K562 (cell line): Measurements from ENCODE around the gene MRPL54. TPM values are rescaled to one million over a fixed set of nuclear protein-coding genes. Genes with fewer than 3 reads are reported as not detected.

Source experiments
- ATF3 ChIP-seq, 2 experiments: fragments of 450-650 bp in 1 of 2; sonication (generic) in 1 of 2; formaldehyde crosslinking in 1 of 2; IDR thresholded peaks in 1 of 2; conservative IDR thresholded peaks in 1 of 2; 2 replicates each; pipeline versions ENCODE4 v1.6.1 to v1.8.1; 2016 to 2023; ENCODE audit warnings: mild to moderate bottlenecking in 2 of 2, moderate library complexity in 2 of 2, inconsistent platforms in 1 of 2, missing genetic modification reagents in 1 of 2
- CBX1 ChIP-seq: sonication (generic); IDR thresholded peaks from 2 replicates; pipeline ENCODE4 v1.6.1; 2016; ENCODE audit warnings: antibody characterized with exemption, low read depth, mild to moderate bottlenecking
- CTBP1 ChIP-seq: fragments of 450-650 bp; IDR thresholded peaks from 2 replicates; pipeline ENCODE4 v1.6.1; 2016; ENCODE audit warnings: borderline replicate concordance
- DDX20 ChIP-seq: fragments of 450-650 bp; IDR thresholded peaks from 2 replicates; pipeline ENCODE4 v1.6.1; 2016; ENCODE audit warnings: missing genetic modification characterization, low read depth, mild to moderate bottlenecking, missing compliant biosample characterization, moderate library complexity
- DMBX1 ChIP-seq: fragments of 250-450 bp; sonication (Bioruptor Pico); IDR thresholded peaks from 2 replicates; pipeline ENCODE4 v1.8.0; 2022; ENCODE audit warnings: inconsistent platforms, mild to moderate bottlenecking, moderate library complexity, borderline replicate concordance
- DNMT1 ChIP-seq: fragments of 450-650 bp; IDR thresholded peaks from 2 replicates; pipeline ENCODE4 v1.6.1; 2016; ENCODE audit warnings: antibody characterized with exemption, mild to moderate bottlenecking
- E2F6 ChIP-seq, 2 experiments: IDR thresholded peaks; 2 replicates each; pipeline ENCODE4 v1.6.1; 2011; ENCODE audit warnings: borderline replicate concordance in 1 of 2, control low read depth in 1 of 2, low read depth in 1 of 2, low read length in 1 of 2, mild to moderate bottlenecking in 1 of 2, mixed read lengths in 1 of 2, moderate library complexity in 1 of 2; ENCODE audit not compliant: insufficient read depth in 1 of 2, insufficient read length in 1 of 2, poor library complexity in 1 of 2, severe bottlenecking in 1 of 2; ENCODE audit errors: extremely low read depth in 1 of 2
- HOXB6 ChIP-seq: fragments of 250-450 bp; sonication (Bioruptor Pico); IDR thresholded peaks from 2 replicates; pipeline ENCODE4 v1.5.1; 2022; ENCODE audit warnings: mild to moderate bottlenecking, borderline replicate concordance
- IFI16 ChIP-seq: fragments of 250-450 bp; sonication (Bioruptor Pico); IDR thresholded peaks from 2 replicates; pipeline ENCODE4 v2.1.2; 2022; ENCODE audit warnings: mild to moderate bottlenecking, inconsistent platforms
- MBD2 ChIP-seq: sonication (generic); IDR thresholded peaks from 2 replicates; pipeline ENCODE4 v1.6.1; 2016; ENCODE audit warnings: low read depth, borderline replicate concordance
- MCM2 ChIP-seq: fragments of 450-650 bp; IDR thresholded peaks from 2 replicates; pipeline ENCODE4 v1.6.1; 2017; ENCODE audit warnings: low read depth, mild to moderate bottlenecking
- PREB ChIP-seq: sonication (generic); formaldehyde crosslinking; IDR thresholded peaks from 2 replicates; pipeline ENCODE4 v1.8.1; 2023; ENCODE audit warnings: mild to moderate bottlenecking, missing genetic modification reagents
- RFX1 ChIP-seq: fragments of 450-650 bp; IDR thresholded peaks from 2 replicates; pipeline ENCODE4 v1.6.1; 2016; ENCODE audit warnings: mild to moderate bottlenecking, moderate library complexity
- SREBF1 ChIP-seq: fragments of 150-350 bp; IDR thresholded peaks from 2 replicates; pipeline ENCODE4 v1.6.1; 2014; ENCODE audit warnings: antibody characterized with exemption, low read depth, low read length, borderline replicate concordance
- SUPT5H ChIP-seq: fragments of 450-650 bp; IDR thresholded peaks from 2 replicates; pipeline ENCODE4 v1.6.1; 2016
- TAF1 ChIP-seq: IDR thresholded peaks from 2 replicates; pipeline ENCODE4 v1.6.1; 2011; ENCODE audit warnings: mild to moderate bottlenecking, low read length, moderate library complexity; ENCODE audit not compliant: insufficient read depth, control insufficient read depth, severe bottlenecking; ENCODE audit errors: extremely low read depth
- TCF7L2 ChIP-seq: fragments of 150-350 bp; IDR thresholded peaks from 2 replicates; pipeline ENCODE4 v1.6.1; 2016; ENCODE audit warnings: low read depth, mild to moderate bottlenecking, low read length, moderate library complexity
- ZBTB5 ChIP-seq: fragments of 450-650 bp; IDR thresholded peaks from 2 replicates; pipeline ENCODE4 v1.6.1; 2017; ENCODE audit warnings: antibody characterized with exemption
- ZKSCAN3 ChIP-seq: fragments of 250-450 bp; sonication (Bioruptor Pico); IDR thresholded peaks from 2 replicates; pipeline ENCODE4 v1.4.0; 2020
- ZNF175 ChIP-seq: fragments of 200-800 bp; sonication (Bioruptor generic); IDR thresholded peaks from 2 replicates; pipeline ENCODE4 v1.6.1; 2016; ENCODE audit warnings: low read depth, mild to moderate bottlenecking, missing genetic modification characterization, missing compliant biosample characterization
- ZNF77 ChIP-seq: fragments of 250-450 bp; sonication (Bioruptor Pico); IDR thresholded peaks from 2 replicates; pipeline ENCODE4 v1.5.0; 2020
- ZNF79 ChIP-seq: fragments of 250-450 bp; sonication (Bioruptor Pico); IDR thresholded peaks from 2 replicates; pipeline ENCODE4 v1.4.0; 2020; ENCODE audit warnings: low read depth, mild to moderate bottlenecking, moderate library complexity
- ZNF830 ChIP-seq: fragments of 250-450 bp; sonication (Bioruptor Pico); IDR thresholded peaks from 2 replicates; pipeline ENCODE4 v1.5.0; 2021; ENCODE audit warnings: mild to moderate bottlenecking
- ZSCAN29 ChIP-seq: fragments of 450-650 bp; IDR thresholded peaks from 2 replicates; pipeline ENCODE4 v1.6.1; 2017
- polyA plus RNA-seq, 8 experiments: library from polyadenylated mRNA; depleted of rRNA in 4 of 8; stranded (reverse) in 5 of 8; unstranded in 3 of 8; fragments of >200 nt; fragmentation: Nextera tagmentation in 2 of 8; fragmentation: Illumina TruSeq in 1 of 8; extraction: Ambion mirVana in 2 of 8; extraction: Trizol in 1 of 8; gene quantifications; 2 replicates each; pipeline versions ENCODE4 v1.2.1 to v1.2.3, GENCODE V29; 2011 to 2014; ENCODE audit warnings: inconsistent platforms in 1 of 8, missing spikeins in 1 of 8
- total RNA-seq, 7 experiments: library from RNA; depleted of rRNA in 6 of 7; stranded (reverse); fragments of >200 nt in 6 of 7; fragmentation: Illumina TruSeq in 2 of 7; extraction: Trizol in 2 of 7; gene quantifications; 2 replicates each; pipeline versions ENCODE4 v1.2.1 to v1.2.3, GENCODE V29; 2011 to 2021; ENCODE audit warnings: low replicate concordance in 1 of 7

The MRPL54 gene
- total and polyA plus RNA-seq, 9 of the 15 experiments (the other 6 are each of a cell fraction or from before 2014, with no cell fraction given), result 3.5 to 120 (median 56.9) TPM

- TF ChIP-seq PREB (CRISPR knock-in tag), result 0 out of 2 replicates have a peak, but pooled peaks have one; percentile 1
- peak; percentile 92 for TF ChIP-seq ZSCAN29
- no peak for TF ChIP-seq ZNF77
- TF ChIP-seq CBX1, result peak; percentile 99
- TF ChIP-seq IFI16, result no peak
- 0 out of 2 replicates have a peak, but pooled peaks have one; percentile 16 for TF ChIP-seq MBD2
- TF ChIP-seq DDX20 (tag), result no peak
- peak; percentile 67; the same call in 1 of the 2 replicates for TF ChIP-seq ZNF830 (CRISPR knock-in tag)
- no peak for TF ChIP-seq ATF3 (IDR thresholded peaks at IDR 0.05)
- TF ChIP-seq ATF3 (CRISPR knock-in tag; conservative IDR thresholded peaks at IDR 0.05), result no peak
- peak in 1 of 2 experiments; percentile 25 for TF ChIP-seq E2F6 (IDR thresholded peaks at IDR 0.05; ENCODE audit: borderline replicate concordance in 1 of 2, extremely low read depth in 1 of 2, insufficient read depth in 1 of 2, insufficient read length in 1 of 2, low read depth in 1 of 2, low read length in 1 of 2, poor library complexity in 1 of 2, severe bottlenecking in 1 of 2)
- TF ChIP-seq ZNF175, result no peak
- no peak for TF ChIP-seq MCM2
- TF ChIP-seq SUPT5H, result no peak
- TF ChIP-seq TAF1, result no peak
- 0 out of 2 replicates have a peak, but pooled peaks have one; percentile 51 for TF ChIP-seq SREBF1
- no peak for TF ChIP-seq DNMT1
- no peak for TF ChIP-seq ZKSCAN3 (CRISPR knock-in tag)
- TF ChIP-seq CTBP1, result peak; percentile 93
- no peak for TF ChIP-seq ZBTB5
- no peak for TF ChIP-seq DMBX1 (CRISPR knock-in tag)
- no peak for TF ChIP-seq ZNF79 (CRISPR knock-in tag)
- TF ChIP-seq RFX1, result no peak
- TF ChIP-seq HOXB6 (CRISPR knock-in tag), result no peak
- 0 out of 2 replicates have a peak, but pooled peaks have one; percentile 37 for TF ChIP-seq TCF7L2
Observed at GRCh38 chr19:3721131-3721886, 41.2 kb upstream of the MRPL54 start (continued).
